Sigmoid colon (tissue), 7 donors: ENCODE data around the gene EME2. TPM values are rescaled to one million over a fixed set of nuclear protein-coding genes. Genes with fewer than 3 reads are reported as not detected.

Experiments used
- DNase-seq: peaks from one replicate; pipeline ENCODE4 v3.0.0-alpha.2; 2019
- H3K27ac ChIP-seq, 4 donors: fragments of 200-600 bp; sonication (generic); one replicate each; pipeline ENCODE4 v1.5.1; 2016 to 2019; ENCODE audit warnings: mild to moderate bottlenecking in 1 of 4
- H3K27me3 ChIP-seq, 3 donors: fragments of 200-600 bp; sonication (generic); one replicate each; pipeline ENCODE4 v1.5.1; 2019; ENCODE audit warnings: mild to moderate bottlenecking in 1 of 3
- H3K36me3 ChIP-seq, 4 donors: fragments of 200-600 bp; sonication (generic); one replicate each; pipeline ENCODE4 v1.5.1; 2016 to 2019
- H3K4me1 ChIP-seq, 4 donors: fragments of 200-600 bp; sonication (generic); one replicate each; pipeline ENCODE4 v1.5.1; 2017 to 2019
- H3K4me3 ChIP-seq, 4 donors: fragments of 200-600 bp; sonication (generic); one replicate each; pipeline ENCODE4 v1.5.1; 2017 to 2019; ENCODE audit warnings: mild to moderate bottlenecking in 2 of 4, moderate library complexity in 1 of 4
- H3K9me3 ChIP-seq, 4 donors: fragments of 200-600 bp in 3 of 4; sonication (generic) in 3 of 4; one replicate each; pipeline versions ENCODE4 v1.5.1 to v1.6.1; 2013 to 2019
- CTCF ChIP-seq, 4 experiments: fragments of 450-650 bp in 3 of 4; fragments of 200-600 bp in 1 of 4; IDR thresholded peaks; one replicate each; pipeline ENCODE4 v1.5.1; 2016 to 2019; ENCODE audit warnings: antibody characterized with exemption in 4 of 4, mild to moderate bottlenecking in 3 of 4, moderate library complexity in 2 of 4
- EP300 ChIP-seq, 4 donors: sonication (generic); formaldehyde crosslinking; IDR thresholded peaks; one replicate each; pipeline ENCODE4 v1.6.1; 2017; ENCODE audit warnings: antibody characterized with exemption in 4 of 4
- POLR2A ChIP-seq, 2 donors: fragments of 450-650 bp; IDR thresholded peaks; one replicate each; pipeline ENCODE4 v1.6.1; 2016; ENCODE audit warnings: antibody characterized with exemption in 2 of 2, mild to moderate bottlenecking in 2 of 2, moderate library complexity in 2 of 2
- POLR2AphosphoS5 ChIP-seq, 4 donors: sonication (generic); formaldehyde crosslinking; IDR thresholded peaks; one replicate each; pipeline ENCODE4 v1.6.1; 2017; ENCODE audit warnings: antibody characterized with exemption in 4 of 4
- WGBS, 2 donors: extraction: QIAGEN DNeasy Blood & Tissue Kit; methylation state at CpG; one replicate each; pipeline ENCODE4 v1.1.7; 2013; 5-methylcytosine and 5-hydroxymethylcytosine counted together
- intact Hi-C: fragments of 100-400 bp; cut with DNase I; formaldehyde crosslinking; loops from one replicate; pipeline ENCODE4 v1.15.1; 2023
- polyA plus RNA-seq, 3 donors: library from polyadenylated mRNA; stranded (reverse); fragments of 200-250 nt; gene quantifications; one replicate each; pipeline ENCODE4 v1.2.3, GENCODE V29; 2013
- total RNA-seq, 4 donors: library from RNA; depleted of rRNA; stranded (reverse); fragments of >200 nt; gene quantifications; one replicate each; pipeline ENCODE4 v1.1.0, GENCODE V29; 2016
- donor health status: healthy with polysubstance abuse.
- donor health status: Bipolar disorder and iron deficiency.
- donor health status: healthy.

EME2 gene
- total and polyA plus RNA-seq, 7 donors, result 1.8 to 17.1 (median 5.2) TPM

- H3K9me3 ChIP-seq, result no peaks in the 10 kb centered on the region
- intact Hi-C loops, result loop anchor here (5.0 to 10.0 kb wide), 2 partner anchors 62 to 1085 kb away; partner anchors contain the start of genes JMJD8, MAPK8IP3 and STUB1
- peak overlapping the region; percentile 64 to 93 (median 90) for H3K4me3 ChIP-seq
- H3K36me3 ChIP-seq, result peaks cover 34 to 43% (median 38%) of the 10 kb centered on the region in 4 donors
- no peaks in the 10 kb centered on the region for H3K27me3 ChIP-seq
- no peak for TF ChIP-seq EP300 (IDR thresholded peaks at IDR 0.05)
- no peak for DNase-seq
- H3K27ac ChIP-seq, result peak overlapping the region; percentile 91 to 97 (median 96)
- H3K4me1 ChIP-seq, result peaks cover 0 to 48% (median 41%) of the 10 kb centered on the region in 4 donors
- 76 to 88% methylated on average over 27 of the region's 27 CpGs for WGBS, 2 donors
Observed at GRCh38 chr16:1769402-1770300, 3.0 kb upstream of the EME2 start.

- Histone ChIP-seq H3K9me3 (no peaks in the 10 kb centered on the region), H3K36me3 (peaks cover 25 to 43% (median 35%) of the 10 kb centered on the region in 4 donors), H3K4me3 (peak overlapping the region; percentile 64 to 93 (median 90)), H3K27me3 (no peaks in the 10 kb centered on the region), H3K4me1 (peaks cover 0 to 56% (median 47%) of the 10 kb centered on the region in 4 donors), H3K27ac (peak overlapping the region; percentile 91 to 97 (median 96))
- no peak for TF ChIP-seq CTCF (IDR thresholded peaks at IDR 0.05)
- TF ChIP-seq POLR2A (IDR thresholded peaks at IDR 0.05), result peak in 1 of 2 donors; percentile 50
- peak; percentile 23 to 81 (median 65) for TF ChIP-seq POLR2AphosphoS5 (IDR thresholded peaks at IDR 0.05)
- intact Hi-C loops, result loop anchor here (5.0 to 10.0 kb wide), 2 partner anchors 63 to 1086 kb away; partner anchors contain the start of genes JMJD8, MAPK8IP3 and STUB1
- WGBS, 2 donors, result 4 to 21% methylated on average over 81 of the region's 81 CpGs
- DNase-seq, result peak; percentile 92
Observed at GRCh38 chr16:1770328-1771187, 2.1 kb upstream of the EME2 start.

- TF ChIP-seq CTCF (IDR thresholded peaks at IDR 0.05), result no peak
- TF ChIP-seq EP300 (IDR thresholded peaks at IDR 0.05), result no peak
- no peak for TF ChIP-seq POLR2AphosphoS5 (IDR thresholded peaks at IDR 0.05)
- H3K27ac ChIP-seq, result peak within 1 kb of the TSS; percentile 91 to 97 (median 96)
- peaks cover 0 to 56% (median 47%) of the 10 kb centered on the region in 4 donors for H3K4me1 ChIP-seq
- peak within 1 kb of the TSS; percentile 64 to 93 (median 90) for H3K4me3 ChIP-seq
- H3K27me3 ChIP-seq, result no peaks in the 10 kb centered on the region
- peak; percentile 88 for DNase-seq
- H3K36me3 ChIP-seq, result peaks cover 24 to 43% (median 32%) of the 10 kb centered on the region in 4 donors
- WGBS, 2 donors, result 1% methylated on average over 79 of the region's 79 CpGs
- intact Hi-C loops, result loop anchor here (5.0 to 10.0 kb wide), 2 partner anchors 64 to 1087 kb away; partner anchors contain the start of genes JMJD8, MAPK8IP3 and STUB1
- no peaks in the 10 kb centered on the region for H3K9me3 ChIP-seq
Observed at GRCh38 chr16:1771188-1771863, 1.3 kb upstream of the EME2 start, which contains the start of gene NME3. Gene NME3, minus strand, starts transcription at chr16:1771543. Its CDS starts 9 bp downstream, at chr16:1771534.

- Histone ChIP-seq H3K36me3 (peaks cover 19 to 43% (median 32%) of the 10 kb centered on the region in 4 donors), H3K27ac (peak overlapping the region; percentile 91 to 97 (median 96)), H3K9me3 (no peaks in the 10 kb centered on the region), H3K4me3 (peak overlapping the region; percentile 64 to 93 (median 90)), H3K27me3 (no peaks in the 10 kb centered on the region), H3K4me1 (peaks cover 0 to 56% (median 47%) of the 10 kb centered on the region in 4 donors)
- no peak for TF ChIP-seq POLR2A (IDR thresholded peaks at IDR 0.05)
- no peak for TF ChIP-seq EP300 (IDR thresholded peaks at IDR 0.05)
- TF ChIP-seq CTCF (IDR thresholded peaks at IDR 0.05), result no peak
- no peak for TF ChIP-seq POLR2AphosphoS5 (IDR thresholded peaks at IDR 0.05)
- intact Hi-C loops, result loop anchor here (2.0 to 10.0 kb wide), 3 partner anchors 55 to 1087 kb away; partner anchors contain the start of genes FAHD1, HAGH, JMJD8 and MAPK8IP3
- 6 to 17% methylated on average over 22 of the region's 22 CpGs for WGBS, 2 donors
- no peak for DNase-seq
Observed at GRCh38 chr16:1771864-1772361, 697 bp upstream of the EME2 start.
